K562 (cell line): ENCODE results near the gene ELK1. TPM values are rescaled to one million over a fixed set of nuclear protein-coding genes. Genes with fewer than 3 reads are reported as not detected.

Experiments
- ATAC-seq: fragments of 200-7000 bp; cut with Tn5 transposase; 3 replicates; pipeline ENCODE4 v1.9.1; 2020; ENCODE audit warnings: moderate library complexity
- BruUV-seq: library from RNA; stranded (reverse); fragments of 400-500 nt; replicated peaks from 2 replicates; lab custom pipeline; 2021; lab: Mats Ljungman, UMichigan
- CTCF ChIA-PET: fragments of 300-600 bp; formaldehyde crosslinking; extraction: SDS; loops from one replicate; lab custom pipeline; 2021; ENCODE audit warnings: low intra/inter-chr PET ratio; lab: Yijun Ruan, JAX
- POLR2A ChIA-PET: fragments of 300-600, 350-650 bp; sonication (Branson Sonifier 250); formaldehyde crosslinking; extraction: SDS; loops from one replicate; lab custom pipeline; 2021; ENCODE audit warnings: antibody characterized with exemption, inconsistent platforms; lab: Yijun Ruan, JAX
- DNase-seq, 4 experiments: peaks; one replicate each; pipeline versions ENCODE4 v3.0.0 to v3.0.0-alpha.2; 2011 to 2018; ENCODE audit warnings: low spot score in 3 of 4, mixed read lengths in 3 of 4; ENCODE audit errors: extremely low read depth in 1 of 4
- FAIRE-seq: peaks from 2 replicates; lab custom pipeline; 2011; peaks lifted over from hg19 to GRCh38; lab: Jason Lieb, UNC
- H2AFZ ChIP-seq: 2 replicates; pipeline ENCODE4 v1.6.0; 2011; ENCODE audit warnings: low read depth, low read length, control low read depth, inconsistent platforms
- H3K27ac ChIP-seq: fragments of 200-600 bp; 3 replicates; pipeline ENCODE4 v1.8.0; 2011; ENCODE audit warnings: low read depth, mild to moderate bottlenecking, control low read depth, inconsistent platforms, low read length, moderate library complexity, mixed read lengths; ENCODE audit errors: extremely low read depth
- H3K27me3 ChIP-seq, 2 experiments: fragments of 300-600 bp in 1 of 2; 2 replicates in 1 of 2; 3 replicates in 1 of 2; pipeline versions ENCODE4 v1.6.0 to v1.8.0; 2011; ENCODE audit warnings: inconsistent platforms in 2 of 2, low read length in 2 of 2, mild to moderate bottlenecking in 1 of 2, mixed read lengths in 1 of 2, moderate library complexity in 1 of 2; ENCODE audit not compliant: control insufficient read depth in 2 of 2, insufficient read depth in 2 of 2
- H3K36me3 ChIP-seq: fragments of 300-600 bp; 3 replicates; pipeline ENCODE4 v1.8.0; 2011; ENCODE audit warnings: mild to moderate bottlenecking, low read length, inconsistent platforms; ENCODE audit not compliant: control insufficient read depth, insufficient read depth
- H3K4me1 ChIP-seq, 2 experiments: fragments of 200-600 bp in 1 of 2; replicated peaks in 1 of 2; 2 replicates in 1 of 2; 3 replicates in 1 of 2; pipeline versions ENCODE4 v1.5.1 to v1.8.0; 2011; ENCODE audit warnings: inconsistent platforms in 2 of 2, low read length in 2 of 2, mild to moderate bottlenecking in 1 of 2, mixed read lengths in 1 of 2, moderate library complexity in 1 of 2; ENCODE audit not compliant: control insufficient read depth in 2 of 2, insufficient read depth in 2 of 2
- H3K4me2 ChIP-seq: 2 replicates; pipeline ENCODE4 v1.6.1; 2011; ENCODE audit warnings: low read length, control low read depth, inconsistent platforms, mixed read lengths; ENCODE audit not compliant: insufficient read depth
- H3K4me3 ChIP-seq: fragments of 200-600 bp; sonication (generic), shearing (Covaris generic); 2 replicates; pipeline ENCODE4 v1.5.1; 2016; ENCODE audit warnings: control low read depth, inconsistent platforms
- H3K79me2 ChIP-seq: fragments of 200-600 bp; 3 replicates; pipeline ENCODE4 v1.8.0; 2011; ENCODE audit warnings: low read length, inconsistent platforms; ENCODE audit not compliant: control insufficient read depth, insufficient read depth
- H3K9ac ChIP-seq, 2 experiments: 2 replicates each; pipeline versions ENCODE4 v1.6.0 to v1.6.1; 2011; ENCODE audit warnings: low read depth in 2 of 2, low read length in 2 of 2, control low read depth in 1 of 2, inconsistent platforms in 1 of 2, mild to moderate bottlenecking in 1 of 2, mixed read lengths in 1 of 2; ENCODE audit not compliant: insufficient read depth in 1 of 2
- H3K9me1 ChIP-seq: one replicate; pipeline ENCODE4 v1.6.0; 2011; ENCODE audit warnings: inconsistent platforms, mild to moderate bottlenecking, low read length, moderate library complexity; ENCODE audit not compliant: control insufficient read depth, insufficient read depth
- H3K9me3 ChIP-seq: replicated peaks from 2 replicates; pipeline ENCODE4 v1.5.1; 2011; ENCODE audit warnings: low read depth, low read length, inconsistent platforms; ENCODE audit not compliant: control insufficient read depth, insufficient read depth
- H4K20me1 ChIP-seq: replicated peaks from 2 replicates; pipeline ENCODE4 v1.6.1; 2011; ENCODE audit warnings: low read length, inconsistent platforms, mixed read lengths; ENCODE audit not compliant: control insufficient read depth, insufficient read depth
- AFF1 ChIP-seq, 2 experiments: fragments of 450-650 bp; IDR thresholded peaks; 2 replicates each; pipeline ENCODE4 v1.6.1; 2018; ENCODE audit warnings: mild to moderate bottlenecking in 2 of 2, low read depth in 1 of 2; ENCODE audit not compliant: partially characterized antibody in 2 of 2
- PTTG1 ChIP-seq: fragments of 450-650 bp; IDR thresholded peaks from 2 replicates; pipeline ENCODE4 v1.6.1; 2016; ENCODE audit warnings: low read depth, mild to moderate bottlenecking, missing genetic modification characterization, missing compliant biosample characterization
- TAF7 ChIP-seq: fragments of 450-650 bp; IDR thresholded peaks from 2 replicates; pipeline ENCODE4 v1.6.1; 2016; ENCODE audit warnings: missing genetic modification characterization, missing compliant biosample characterization
- TAF9B ChIP-seq: fragments of 450-650 bp; IDR thresholded peaks from 2 replicates; pipeline ENCODE4 v1.6.1; 2018; ENCODE audit warnings: mild to moderate bottlenecking; ENCODE audit not compliant: partially characterized antibody
- ZNF184 ChIP-seq: sonication (generic); formaldehyde crosslinking; IDR thresholded peaks from 2 replicates; pipeline ENCODE4 v1.5.0; 2020; ENCODE audit warnings: missing genetic modification reagents
- WGBS: fragments of 100-300 bp; shearing (Covaris generic); methylation state at CpG from one replicate; pipeline ENCODE4 v1.1.6; 2016; ENCODE audit warnings: low coverage, mixed read lengths; ENCODE audit not compliant: insufficient coverage; ENCODE audit errors: missing lambda C conversion rate; 5-methylcytosine and 5-hydroxymethylcytosine counted together
- in situ Hi-C: fragments of 300-500 bp; cut with MboI; formaldehyde crosslinking; loops from 4 replicates; pipeline ENCODE4 v1.15.0; 2018; ENCODE audit warnings: inconsistent platforms, mixed read lengths
- intact Hi-C: fragments of 100-400 bp; cut with micrococcal nuclease; formaldehyde crosslinking; loops from 2 replicates; pipeline ENCODE4 v1.14.2; 2022
- polyA plus RNA-seq, 8 experiments: library from polyadenylated mRNA; depleted of rRNA in 4 of 8; stranded (reverse) in 5 of 8; unstranded in 3 of 8; fragments of >200 nt; fragmentation: Nextera tagmentation in 2 of 8; fragmentation: Illumina TruSeq in 1 of 8; extraction: Ambion mirVana in 2 of 8; extraction: Trizol in 1 of 8; gene quantifications; 2 replicates each; pipeline versions ENCODE4 v1.2.1 to v1.2.3, GENCODE V29; 2011 to 2014; ENCODE audit warnings: inconsistent platforms in 1 of 8, missing spikeins in 1 of 8
- total RNA-seq, 7 experiments: library from RNA; depleted of rRNA in 6 of 7; stranded (reverse); fragments of >200 nt in 6 of 7; fragmentation: Illumina TruSeq in 2 of 7; extraction: Trizol in 2 of 7; gene quantifications; 2 replicates each; pipeline versions ENCODE4 v1.2.1 to v1.2.3, GENCODE V29; 2011 to 2021; ENCODE audit warnings: low replicate concordance in 1 of 7

The ELK1 gene
- total and polyA plus RNA-seq, 9 of the 15 experiments (the other 6 are each of a cell fraction or from before 2014, with no cell fraction given): 4.4 to 74.9 (median 26.5) TPM

GRCh38 chrX:47621851-47622250 is 28.5 kb downstream of the ELK1 start:
- intact Hi-C loops: no loop called here
- H4K20me1 ChIP-seq: no peaks in the 10 kb centered on the region
- DNase-seq (no peak), ATAC-seq (no peak), FAIRE-seq (no peak)
- no peak overlapping the region for H3K4me3 ChIP-seq
- no peak overlapping the region for H3K4me2 ChIP-seq
- CTCF ChIA-PET: no interaction called here
- POLR2A ChIA-PET: no interaction called here
- H3K79me2 ChIP-seq: no peaks in the 10 kb centered on the region
- BruUV-seq: no TSS peak
- no peak overlapping the region for H3K9ac ChIP-seq
- no peak overlapping the region for H2AFZ ChIP-seq
- in situ Hi-C loops: no loop called here
- H3K9me1 ChIP-seq: no peaks in the 10 kb centered on the region
- WGBS: 0% methylated on average over 6 of the region's 6 CpGs
- H3K9me3 ChIP-seq: no peaks in the 10 kb centered on the region
- peaks cover 0 to 22% of the 10 kb centered on the region in 2 experiments; a peak in 2 of 5 replicates for H3K4me1 ChIP-seq
- TF ChIP-seq ZNF184 (CRISPR knock-in tag) (no peak), TAF9B (no peak), PTTG1 (tag) (no peak)
- H3K27me3 ChIP-seq: peaks cover 0 to 34% of the 10 kb centered on the region in 2 experiments; a peak in 2 of 5 replicates
- no peak overlapping the region for H3K27ac ChIP-seq
- no peaks in the 10 kb centered on the region for H3K36me3 ChIP-seq

- 0 out of 2 replicates have a peak overlapping the region, but pooled peaks have one; percentile 74 for H3K4me2 ChIP-seq
- DNase-seq: no peak
- POLR2A ChIA-PET: no interaction called here
Measured at GRCh38 chrX:47620303-47620685, 30.1 kb downstream of the ELK1 start.

More at GRCh38 chrX:47620303-47620685, 30.1 kb downstream of the ELK1 start:
- in situ Hi-C loops: no loop called here
- Histone ChIP-seq H3K4me3 (no peak overlapping the region), H3K27ac (no peak overlapping the region), H3K79me2 (no peaks in the 10 kb centered on the region), H3K9ac (no peak overlapping the region), H3K4me1 (peaks cover 0 to 22% of the 10 kb centered on the region in 2 experiments; a peak in 2 of 5 replicates), H3K9me3 (no peaks in the 10 kb centered on the region), H2AFZ (no peak overlapping the region), H4K20me1 (no peaks in the 10 kb centered on the region), H3K36me3 (no peaks in the 10 kb centered on the region), H3K9me1 (no peaks in the 10 kb centered on the region), H3K27me3 (peaks cover 0 to 22% of the 10 kb centered on the region in 2 experiments; a peak in 3 of 5 replicates)
- intact Hi-C loops: no loop called here
- FAIRE-seq (no peak), ATAC-seq (no peak)
- 27% methylated on average over 7 of the region's 9 CpGs for WGBS
- CTCF ChIA-PET: no interaction called here
- TF ChIP-seq AFF1 (IDR thresholded peaks at IDR 0.05; ENCODE audit: low read depth in 1 of 2, partially characterized antibody in 2 of 2) (peak in 1 of 2 experiments; percentile 5), TAF7 (tag) (no peak)
- no TSS peak for BruUV-seq
